GM18517 (cell line): ENCODE results near the gene RPIA.
"Not testable (repeated sequence)": the region's sequence is repeated elsewhere in the genome, so short reads cannot be mapped to it uniquely, and the experiment has no call there.

Experiments used
- ATAC-seq: cut with Tn5 transposase; IDR thresholded peaks from one replicate; pipeline ENCODE4 v1.9.1; 2021; ENCODE audit warnings: mild to moderate bottlenecking, moderate library complexity; ENCODE audit not compliant: unreplicated experiment

The RPIA gene

DNA sequence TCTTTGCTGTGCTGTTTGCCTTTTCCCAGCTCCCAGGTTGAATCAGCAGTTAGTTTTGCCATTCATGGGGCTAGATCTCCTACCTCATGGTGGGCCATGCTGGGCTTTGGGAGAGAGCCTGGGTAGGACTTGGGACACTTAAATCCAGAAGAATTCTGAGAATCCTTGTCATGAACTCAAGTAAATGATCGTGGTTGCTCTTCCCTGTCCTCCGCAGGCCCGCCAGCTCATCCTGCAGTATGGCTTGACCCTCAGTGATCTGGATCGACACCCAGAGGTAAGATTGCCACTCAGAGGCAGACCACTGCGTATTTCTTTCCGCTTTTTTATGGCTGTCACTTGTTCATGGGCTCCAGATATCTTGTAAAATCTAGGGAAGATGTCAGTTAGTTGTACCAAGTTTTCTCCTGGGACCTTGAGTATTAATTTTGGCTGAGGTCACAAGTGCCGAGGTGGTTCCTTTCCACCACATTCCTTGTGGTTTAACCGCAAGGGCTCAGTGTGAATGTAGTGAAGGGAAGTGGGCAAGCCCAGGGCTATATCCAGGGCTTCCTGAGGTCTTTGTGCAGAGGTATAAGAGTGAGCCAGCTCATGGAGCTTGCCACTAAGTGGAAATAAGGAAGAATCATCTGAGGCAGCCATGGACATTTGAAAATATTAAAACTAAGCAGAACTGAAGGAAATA, 37.7 kb downstream of the RPIA start:
- no peak for ATAC-seq

DNA sequence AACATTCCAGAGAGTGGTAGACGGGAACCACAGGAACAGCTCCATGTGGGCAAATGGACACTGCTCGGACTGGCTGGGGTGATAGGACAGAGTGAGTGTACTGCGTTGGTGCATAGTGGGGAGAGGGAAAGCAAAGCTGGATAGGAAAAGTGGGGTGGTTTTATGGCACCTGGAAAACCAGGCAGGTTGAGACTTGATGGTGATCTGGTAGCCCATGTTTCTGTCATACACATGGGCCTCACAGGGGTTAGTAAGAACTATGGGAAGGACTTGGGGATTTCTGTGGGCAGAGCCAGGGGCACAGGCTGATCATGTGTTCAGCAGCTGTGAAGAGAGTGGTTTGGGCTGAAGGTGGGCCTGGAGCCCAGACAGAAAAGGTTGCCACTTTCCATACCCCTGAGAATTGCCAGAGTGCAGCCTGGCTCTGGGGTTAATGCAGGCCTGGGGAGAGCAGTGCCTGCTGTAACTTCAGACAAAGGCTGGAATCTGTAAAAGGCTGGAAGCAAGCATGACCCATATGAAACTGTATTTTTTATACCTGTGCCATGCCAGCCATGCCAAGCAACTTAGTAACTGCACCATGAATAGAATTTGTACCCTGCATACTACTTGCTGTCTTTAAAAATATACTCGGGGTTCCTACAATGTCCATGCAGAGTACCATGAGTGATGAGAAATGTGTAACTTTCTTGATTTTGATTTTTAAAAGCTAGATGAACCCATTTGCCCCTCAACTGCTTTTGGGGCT, 41.9 kb downstream of the RPIA start:
- ATAC-seq, result no peak

DNA sequence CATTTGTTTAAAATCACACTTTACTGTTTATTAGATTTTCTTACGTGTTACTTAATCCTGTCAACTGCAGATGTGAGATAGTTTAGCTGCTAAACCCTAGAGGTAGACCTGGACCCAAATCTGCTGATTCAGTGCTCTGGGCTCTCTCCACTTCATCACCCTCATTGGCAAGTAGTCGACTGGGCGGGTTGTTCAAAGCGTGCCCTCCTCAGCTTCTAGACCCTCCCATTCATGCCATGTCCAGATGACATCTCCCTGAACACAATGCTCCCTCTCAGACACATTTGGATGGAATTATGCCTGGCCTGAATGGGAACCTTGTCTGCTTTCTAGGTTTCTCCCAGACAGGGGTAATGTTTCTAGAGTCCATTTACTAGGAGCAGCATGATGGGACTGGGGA, 43.7 kb downstream of the RPIA start:
- no peak for ATAC-seq

DNA sequence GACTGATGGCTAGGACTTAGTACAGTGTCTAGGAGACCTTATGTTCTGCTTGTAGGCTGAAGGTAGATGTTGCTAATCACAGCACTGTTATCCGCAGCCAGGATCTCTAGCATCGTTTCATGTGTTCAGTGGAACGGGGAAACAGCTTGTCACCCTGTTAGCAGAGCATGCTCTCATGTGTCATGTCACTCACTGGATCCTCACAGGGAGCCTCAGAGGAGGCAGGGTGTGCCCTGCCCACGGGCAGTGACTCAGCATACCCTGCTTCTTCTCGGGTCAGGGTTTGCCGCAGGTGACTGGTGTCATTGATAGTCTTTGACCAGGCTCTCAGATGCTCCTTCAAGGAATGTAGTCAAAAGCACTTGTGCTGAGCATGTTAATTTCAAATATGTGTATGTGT, 44.4 kb downstream of the RPIA start:
- ATAC-seq, result no peak

DNA sequence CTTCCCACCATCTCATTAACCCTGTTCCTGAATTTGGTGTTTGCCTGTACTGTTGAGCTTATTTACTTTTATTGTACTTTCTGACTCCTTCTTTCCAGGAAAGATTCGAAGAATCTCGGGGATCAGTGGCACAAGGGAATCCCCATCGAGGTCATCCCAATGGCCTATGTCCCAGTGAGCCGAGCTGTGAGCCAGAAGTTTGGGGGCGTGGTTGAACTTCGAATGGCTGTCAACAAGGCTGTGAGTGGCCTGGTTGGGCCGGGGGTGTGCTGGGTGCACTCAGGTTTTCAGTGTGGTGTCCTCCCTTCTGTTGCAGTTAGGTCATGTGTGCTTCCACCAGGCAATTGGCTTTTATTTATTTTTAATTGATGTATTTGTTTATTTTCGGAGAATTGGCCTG, 45.0 kb downstream of the RPIA start:
- no peak for ATAC-seq

- no peak for ATAC-seq
Measured at GRCh38 chr2:88737385-88737784, 45.9 kb downstream of the RPIA start.

DNA sequence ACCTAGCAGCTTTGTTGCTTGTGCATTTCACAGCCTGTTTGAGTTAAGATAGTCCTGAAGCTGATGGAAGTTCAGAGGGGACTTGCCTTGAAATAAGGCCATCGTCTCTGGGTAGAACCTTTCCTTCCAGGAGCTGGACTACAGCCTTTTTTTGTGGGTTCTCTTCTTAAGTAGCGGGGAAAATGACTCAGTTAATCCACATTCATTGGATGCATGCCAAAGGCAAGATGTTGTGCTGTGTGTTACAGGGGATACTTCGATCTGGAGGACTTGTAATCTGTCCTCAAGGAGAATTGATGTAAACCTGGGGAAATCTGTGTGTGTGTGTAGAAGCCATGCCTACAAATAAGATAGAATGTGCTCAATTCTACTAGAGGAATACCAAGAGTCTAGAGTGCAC, 46.8 kb downstream of the RPIA start:
- ATAC-seq, result no peak

DNA sequence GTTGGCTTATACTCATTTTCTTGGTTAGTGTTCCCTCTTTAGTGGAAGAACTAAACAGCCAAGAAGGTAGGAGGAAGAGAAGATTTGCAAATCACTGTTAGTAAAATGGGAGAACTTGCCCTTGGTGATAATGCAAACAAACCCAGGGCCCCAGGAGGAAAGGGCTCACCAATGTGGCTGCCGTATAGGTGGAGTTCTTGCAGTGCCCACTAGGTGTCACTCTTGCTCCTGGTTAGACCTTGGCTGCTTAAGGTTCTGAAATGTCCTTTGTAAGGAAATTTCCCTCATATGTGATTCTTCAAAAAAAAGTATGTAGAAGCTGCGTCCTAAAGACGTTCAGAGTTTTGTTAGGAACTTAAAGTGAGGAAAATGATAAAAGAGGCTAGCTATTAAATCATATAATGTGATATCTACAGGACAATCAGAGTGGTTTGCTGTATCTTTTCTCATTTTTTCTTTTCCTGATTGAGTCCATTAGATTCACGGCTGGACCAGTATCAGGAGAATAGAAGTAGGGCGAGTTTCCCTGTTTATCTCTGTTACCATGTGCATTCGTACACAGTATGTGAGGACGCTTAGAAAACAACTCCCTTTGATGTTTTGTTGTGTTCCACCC, 48.6 kb downstream of the RPIA start:
- ATAC-seq, result peak; percentile 87

DNA sequence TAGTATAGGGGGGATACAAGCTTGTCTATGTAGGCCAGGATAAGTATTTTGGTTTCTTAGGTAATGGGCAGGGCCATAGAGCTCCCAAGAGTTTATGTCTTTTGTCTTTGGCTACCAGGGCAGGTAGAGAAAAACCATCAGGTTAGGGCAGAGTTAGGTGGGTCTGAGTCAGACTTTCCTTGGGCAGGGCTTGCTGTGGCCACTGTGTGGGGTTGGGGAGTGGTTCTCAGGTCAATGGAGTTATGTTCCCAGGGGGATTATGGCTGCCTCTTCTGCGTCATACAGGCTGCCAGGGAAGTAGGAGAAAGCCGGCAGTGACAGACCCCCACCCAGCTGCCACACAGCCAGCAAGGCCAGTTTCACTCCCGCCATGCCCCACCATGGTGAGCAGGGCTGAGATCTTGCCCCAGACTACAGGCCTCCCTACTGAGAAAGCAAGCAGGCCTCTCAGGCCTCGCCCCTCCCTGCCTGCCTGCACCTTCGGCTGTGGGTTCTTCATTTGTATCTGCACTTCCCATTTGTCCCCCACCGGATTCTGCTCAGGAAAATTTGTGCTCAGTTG, 55.5 kb downstream of the RPIA start:
- ATAC-seq, result no peak

DNA sequence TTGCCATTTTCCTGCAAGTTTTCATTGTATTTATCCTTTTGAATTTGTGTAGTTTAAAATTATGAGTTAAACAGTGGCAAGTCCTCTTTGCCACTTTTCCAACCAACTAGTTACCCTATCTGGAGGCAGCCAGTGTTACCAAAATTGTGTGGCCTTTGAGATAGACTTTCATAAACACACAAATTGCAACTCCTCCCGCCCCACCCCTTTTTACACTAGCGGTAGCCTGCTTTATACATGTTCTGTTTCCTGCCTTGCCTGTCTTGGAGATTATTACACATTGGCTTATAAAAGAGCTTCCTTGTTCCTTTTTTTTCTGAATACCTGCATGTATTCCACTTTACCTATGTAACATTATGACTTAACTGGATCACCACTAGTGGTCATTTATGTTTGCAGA, 56.5 kb downstream of the RPIA start:
- no peak for ATAC-seq

- ATAC-seq, result no peak
Measured at GRCh38 chr2:88751768-88752167, 60.3 kb downstream of the RPIA start.

DNA sequence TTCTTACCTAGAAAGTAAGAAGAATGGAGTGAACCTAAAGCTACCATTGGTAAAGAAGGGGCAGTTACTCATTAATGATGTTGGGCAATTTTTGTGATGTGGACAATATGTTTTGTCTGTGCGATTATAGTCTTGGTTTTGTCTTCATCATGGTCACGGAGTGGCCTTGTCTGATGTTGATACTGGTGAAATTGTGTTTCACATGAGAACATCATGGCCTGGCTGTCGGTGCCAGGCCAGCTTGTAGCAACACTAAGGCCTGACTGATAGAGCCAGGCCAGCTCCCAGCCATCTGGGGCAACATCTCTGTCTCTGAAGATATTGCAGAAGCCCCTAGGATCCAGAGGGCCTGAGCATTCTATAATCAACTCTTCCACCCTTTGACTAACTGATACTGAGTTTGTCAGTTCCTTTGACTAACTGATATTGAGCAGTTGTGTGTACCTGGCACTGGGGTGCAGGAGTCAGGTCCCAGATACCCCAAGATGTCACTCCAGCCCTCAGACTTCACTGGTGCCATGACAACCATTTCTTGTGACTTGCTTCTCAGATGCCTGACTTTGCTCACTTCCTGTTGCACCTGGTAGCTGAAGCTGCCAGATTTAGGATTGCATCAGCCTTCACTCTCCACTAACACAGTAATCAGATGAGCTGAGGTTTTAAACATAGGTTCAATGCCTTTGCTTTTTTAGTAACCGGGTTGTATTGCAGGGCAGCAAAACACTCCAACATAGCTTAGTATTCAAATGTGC, 62.5 kb downstream of the RPIA start:
- peak; percentile 95 for ATAC-seq

- peak; percentile 38 for ATAC-seq
Measured at GRCh38 chr2:88754585-88755320, 63.3 kb downstream of the RPIA start.

GRCh38 chr2:88755836-88756235, 64.4 kb downstream of the RPIA start:
- ATAC-seq, result no peak

- no peak for ATAC-seq
Measured at GRCh38 chr2:88757025-88757424, 65.6 kb downstream of the RPIA start.

DNA sequence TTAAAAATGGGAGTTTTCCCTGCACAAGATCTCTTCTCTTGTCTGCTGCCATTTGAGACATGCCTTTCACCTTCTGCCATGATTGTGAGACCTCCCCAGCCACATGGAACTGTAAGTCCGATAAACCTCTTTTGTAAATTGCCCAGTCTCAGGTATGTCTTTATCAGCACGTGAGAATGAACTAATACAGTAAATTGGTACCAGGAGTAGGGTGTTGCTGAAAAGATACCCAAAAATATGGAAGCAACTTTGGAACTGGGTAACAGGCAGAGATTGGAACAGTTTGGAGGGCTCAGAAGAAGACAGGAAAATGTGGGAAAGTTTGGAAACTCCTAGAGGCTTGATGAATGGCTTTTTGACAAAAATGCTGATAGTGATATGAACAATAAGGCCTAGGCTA, 67.2 kb downstream of the RPIA start:
- ATAC-seq, result not testable (repeated sequence)

DNA sequence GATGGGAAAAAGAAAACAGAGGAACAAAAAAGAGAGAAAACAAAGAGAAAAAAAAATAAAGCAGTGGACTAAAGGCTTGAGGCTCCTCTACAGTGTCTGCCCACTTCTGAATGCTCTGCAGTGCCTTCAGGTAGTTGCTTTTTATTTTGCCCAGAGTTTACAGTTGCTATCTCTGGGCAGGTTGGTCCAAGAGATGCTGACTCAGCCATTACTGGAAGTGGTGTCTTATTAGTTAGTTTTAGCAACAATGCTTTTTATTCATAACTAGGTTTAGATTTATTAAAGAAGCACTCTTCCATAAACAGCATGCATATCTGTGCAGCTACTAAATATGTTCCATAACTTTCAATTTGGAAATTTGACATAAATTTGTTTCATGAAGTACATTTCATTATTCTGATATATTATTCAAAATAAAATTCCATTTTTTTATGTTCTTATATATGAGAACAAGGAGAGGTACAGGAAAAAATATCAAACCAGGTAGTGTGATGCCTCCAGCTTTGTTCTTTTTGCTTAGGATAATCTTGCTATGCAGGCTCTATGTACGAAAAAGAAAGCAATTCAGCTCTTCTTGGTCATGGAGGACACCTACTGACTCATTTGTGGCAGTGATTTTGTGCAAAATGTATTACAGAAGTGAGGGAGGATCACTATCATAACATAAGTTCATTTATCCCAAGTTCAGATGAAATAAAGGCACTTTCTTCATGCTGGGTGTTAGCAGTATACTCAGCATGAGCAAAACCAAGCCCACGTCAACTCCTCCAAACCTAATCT, 69.5 kb downstream of the RPIA start:
- ATAC-seq, result no peak

DNA sequence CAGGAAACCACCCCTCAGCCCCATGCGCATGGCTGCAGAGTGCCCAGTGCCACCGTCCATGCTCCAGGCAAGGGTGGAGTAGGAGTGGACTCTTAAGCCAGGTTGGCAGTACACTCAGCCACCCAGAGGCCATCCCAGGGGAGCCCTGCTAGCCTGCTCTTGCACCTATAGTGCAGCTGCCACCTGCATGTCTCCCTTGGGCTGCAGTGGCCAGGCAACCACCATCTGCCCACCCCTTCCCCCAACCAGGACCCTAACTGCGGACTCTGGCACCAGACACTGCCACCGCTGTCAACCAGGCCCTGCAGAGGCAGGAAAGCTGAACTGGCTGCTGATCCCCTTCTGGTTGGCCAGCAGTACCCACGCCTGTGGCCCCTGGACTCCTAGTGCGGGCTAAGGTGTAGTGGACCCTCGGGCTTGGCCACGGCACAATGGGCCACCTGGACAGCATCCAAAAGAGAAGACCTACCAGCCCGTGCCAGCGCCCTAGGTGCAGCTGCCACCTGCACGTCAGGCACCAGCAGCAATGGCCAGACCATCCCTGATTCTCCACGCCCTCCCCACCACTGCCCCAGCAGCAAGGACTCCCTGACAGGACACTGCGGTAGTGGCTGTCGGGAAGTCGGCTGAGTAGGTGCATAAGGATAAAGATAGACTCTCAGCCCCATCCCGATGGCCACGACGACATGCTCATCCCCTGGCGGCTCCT, 72.8 kb downstream of the RPIA start:
- no peak for ATAC-seq

DNA sequence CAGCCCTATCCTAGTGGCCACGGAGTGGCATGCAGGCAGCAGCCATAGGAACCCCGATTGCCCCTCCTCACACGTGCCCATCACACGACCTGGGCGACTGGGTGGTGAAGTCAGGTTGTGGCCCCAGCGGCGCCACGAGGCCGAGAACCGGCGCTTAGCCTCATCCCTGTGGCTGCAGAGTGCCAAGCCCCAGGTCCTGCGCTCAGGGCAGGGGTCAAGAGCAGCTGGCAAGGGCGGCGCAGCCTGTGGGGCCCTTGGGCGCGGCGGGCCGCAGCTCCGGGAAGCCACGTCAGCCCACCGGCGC, 73.3 kb downstream of the RPIA start:
- peak; percentile 7 for ATAC-seq
